ENCODE data around the gene SAPCD2. TPM values are rescaled to one million over a fixed set of nuclear protein-coding genes. Genes with fewer than 3 reads are reported as not detected.

SAPCD2 gene
- total RNA-seq, 4 donors from 2014 or later, result 0.27 to 1.0 (median 0.72) TPM

DNA sequence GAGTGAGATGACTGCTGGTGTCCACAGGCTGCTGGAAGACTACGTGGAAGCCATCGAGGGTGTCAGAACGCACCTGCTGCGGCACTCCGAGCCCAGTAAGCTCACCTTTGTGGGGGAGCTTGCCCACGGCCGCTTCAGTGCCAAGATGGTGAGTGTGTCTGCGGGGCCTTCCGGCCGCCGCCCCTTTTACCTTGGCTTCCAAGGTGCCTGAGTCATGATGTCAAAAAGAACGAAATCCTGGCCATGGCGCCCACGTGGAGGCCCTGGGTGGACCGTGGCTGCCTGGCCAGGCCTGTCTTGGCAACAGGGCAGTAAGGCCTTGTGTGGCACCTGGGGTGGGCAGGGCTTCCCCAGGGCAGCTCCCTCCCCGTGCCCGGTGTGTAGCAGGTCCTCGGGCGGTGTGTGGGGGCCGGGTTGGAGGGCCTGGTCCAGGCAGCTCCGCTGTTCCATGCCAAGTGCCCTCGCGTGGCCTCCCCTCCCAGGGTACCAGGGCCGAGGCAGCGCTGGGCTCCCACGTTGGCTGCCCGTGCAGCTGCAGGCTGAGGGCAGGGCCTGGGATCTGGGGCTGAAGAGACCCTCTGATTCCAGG lies 36.4 kb upstream of the SAPCD2 start:
- Histone ChIP-seq H3K9me3 (no peaks in the 10 kb centered on the region), H3K4me1 (no peaks in the 10 kb centered on the region), H3K27me3 (no peaks in the 10 kb centered on the region), H3K27ac (no peak overlapping the region), H3K4me3 (replicated peaks in 1 of 3) (no peak overlapping the region), H3K36me3 (peaks cover 57 to 61% of the 10 kb centered on the region in 2 donors)
- intact Hi-C loops (cut with DNase I), result no loop called here
- no peak for DNase-seq
- no peak for TF ChIP-seq CTCF (IDR thresholded peaks at IDR 0.05)
- TF ChIP-seq POLR2A (IDR thresholded peaks at IDR 0.05), result no peak
- 95 to 98% methylated on average over 8 to 9 of the region's 27 CpGs for WGBS, 2 donors

- no peaks in the 10 kb centered on the region for H3K9me3 ChIP-seq
- no peaks in the 10 kb centered on the region for H3K4me1 ChIP-seq
- no peak for TF ChIP-seq CTCF (IDR thresholded peaks at IDR 0.05)
- no peak for TF ChIP-seq POLR2A (IDR thresholded peaks at IDR 0.05)
- H3K27ac ChIP-seq, result no peak overlapping the region
- WGBS, 2 donors, result 92 to 97% methylated on average over 7 to 15 of the region's 31 CpGs
- H3K36me3 ChIP-seq, result peaks cover 60 to 66% of the 10 kb centered on the region in 2 donors
- no peak for DNase-seq
- H3K27me3 ChIP-seq, result no peaks in the 10 kb centered on the region
- intact Hi-C loops (cut with DNase I), result no loop called here
- no peak overlapping the region for H3K4me3 ChIP-seq (replicated peaks in 1 of 3)
Measured at GRCh38 chr9:137105814-137106661, 35.7 kb upstream of the SAPCD2 start.

GRCh38 chr9:137103206-137103999 lies 33.0 kb upstream of the SAPCD2 start:
- no peaks in the 10 kb centered on the region for H3K9me3 ChIP-seq
- H3K36me3 ChIP-seq, result peaks cover 61 to 70% of the 10 kb centered on the region in 2 donors
- H3K4me1 ChIP-seq, result no peaks in the 10 kb centered on the region
- WGBS, 2 donors, result 93 to 94% methylated on average over 30 to 37 of the region's 37 CpGs
- no peak overlapping the region for H3K27ac ChIP-seq
- no peaks in the 10 kb centered on the region for H3K27me3 ChIP-seq
- no peak overlapping the region for H3K4me3 ChIP-seq (replicated peaks in 1 of 3)
- intact Hi-C loops (cut with DNase I), result no loop called here
- DNase-seq, result no peak
- TF ChIP-seq CTCF (IDR thresholded peaks at IDR 0.05) (no peak), POLR2A (IDR thresholded peaks at IDR 0.05) (no peak)

GRCh38 chr9:137099231-137099630 lies 28.9 kb upstream of the SAPCD2 start:
- Histone ChIP-seq H3K4me1 (no peaks in the 10 kb centered on the region), H3K27ac (no peak overlapping the region), H3K4me3 (replicated peaks in 1 of 3) (no peak overlapping the region), H3K36me3 (peaks cover 43 to 50% of the 10 kb centered on the region in 2 donors), H3K9me3 (no peaks in the 10 kb centered on the region), H3K27me3 (no peaks in the 10 kb centered on the region)
- DNase-seq, result no peak
- intact Hi-C loops (cut with DNase I), result no loop called here
- TF ChIP-seq CTCF (IDR thresholded peaks at IDR 0.05), result no peak
- no peak for TF ChIP-seq POLR2A (IDR thresholded peaks at IDR 0.05)
- 93 to 95% methylated on average over 11 to 14 of the region's 14 CpGs for WGBS, 2 donors
